ENCODE measurements around the gene CDK6.
"Not testable (repeated sequence)": the region's sequence is repeated elsewhere in the genome, so short reads cannot be mapped to it uniquely, and the experiment has no call there.

The CDK6 gene

DNA sequence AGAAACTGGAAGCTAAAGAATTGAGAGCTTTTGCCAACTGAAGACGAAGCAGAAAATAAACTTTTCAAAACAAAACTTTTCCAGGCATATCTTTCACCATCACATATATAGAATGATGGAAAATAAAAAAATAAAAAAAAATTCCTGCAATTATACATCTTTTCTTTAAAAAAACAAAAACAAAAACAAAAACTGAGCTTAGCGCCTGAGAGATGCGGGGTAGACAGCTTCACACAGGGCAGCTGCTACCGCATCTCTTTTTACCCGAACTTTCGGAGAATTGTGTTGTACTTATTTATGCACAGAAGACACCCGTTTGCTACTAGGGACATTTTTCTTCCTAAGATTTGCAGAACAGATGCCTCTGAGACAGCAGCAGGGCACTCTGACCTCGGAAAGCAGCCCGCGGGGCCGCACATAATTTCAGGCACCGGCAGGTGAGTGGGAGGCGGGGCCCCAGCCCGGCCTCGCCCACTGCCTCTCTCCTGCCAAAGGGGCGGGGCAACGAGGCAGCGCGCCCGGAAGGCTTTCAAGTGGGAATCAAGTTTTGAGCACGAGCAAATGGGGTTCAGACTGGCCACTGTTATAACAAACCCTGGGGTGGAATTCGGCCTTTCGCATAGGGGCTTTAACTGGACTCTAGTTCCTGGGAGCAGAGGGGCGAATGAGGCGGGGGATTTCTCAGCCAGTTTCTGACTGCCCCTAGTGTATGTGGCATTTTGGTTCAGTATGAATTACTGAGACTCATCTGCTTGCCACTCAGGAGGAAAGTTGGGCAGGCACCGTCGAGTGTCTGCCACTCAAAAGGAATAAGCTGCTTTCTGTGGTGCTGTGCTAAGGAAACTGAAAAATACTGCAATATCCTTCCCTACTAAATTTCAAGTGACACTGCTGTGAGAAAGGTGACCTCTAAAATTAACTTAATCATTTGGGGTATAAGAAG is 227.7 kb downstream of the CDK6 start:
- no peak for TF ChIP-seq CTCF (IDR thresholded peaks at IDR 0.05; ENCODE audit: low read depth, low read length, missing control alignments)
- in situ Hi-C loops (cut with HindIII; ENCODE audit: low pct_ligation_motif_present, low sequenced_read_pairs): no loop called here
- Histone ChIP-seq H3K36me3 (replicated peaks) (peaks cover 16% of the 10 kb centered on the region), H3K4me3 (ENCODE audit: low read depth, low read length) (no peak overlapping the region), H3K27me3 (replicated peaks) (no peaks in the 10 kb centered on the region), H3K27ac (no peak overlapping the region)
- DNase-seq: no peak

GRCh38 chr7:92606985-92607384 is 229.4 kb downstream of the CDK6 start:
- no peak for TF ChIP-seq CTCF (IDR thresholded peaks at IDR 0.05; ENCODE audit: low read depth, low read length, missing control alignments)
- DNase-seq: no peak
- in situ Hi-C loops (cut with HindIII; ENCODE audit: low pct_ligation_motif_present, low sequenced_read_pairs): no loop called here
- Histone ChIP-seq H3K27ac (no peak overlapping the region), H3K4me3 (ENCODE audit: low read depth, low read length) (no peak overlapping the region), H3K27me3 (replicated peaks) (no peaks in the 10 kb centered on the region), H3K36me3 (replicated peaks) (peaks cover 11% of the 10 kb centered on the region)

DNA sequence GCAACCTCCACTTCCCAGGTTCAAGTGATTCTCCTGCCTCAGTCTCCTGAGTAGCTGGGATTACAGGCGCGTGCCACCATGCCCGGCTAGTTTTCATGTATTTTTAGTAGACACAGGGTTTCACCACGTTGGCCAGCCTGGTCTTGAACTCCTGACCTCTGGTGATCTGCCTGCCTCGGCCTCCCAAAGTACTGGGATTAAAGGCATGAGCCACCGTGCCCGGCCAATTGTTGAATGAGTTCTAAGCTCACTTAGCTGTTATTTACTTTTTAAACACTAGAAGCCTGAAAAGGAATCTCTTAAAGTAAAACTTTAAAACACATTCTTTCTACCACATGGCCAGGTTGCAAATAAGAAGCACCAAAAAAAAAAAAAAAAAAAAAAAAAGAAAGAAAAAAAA is 231.9 kb downstream of the CDK6 start:
- peaks cover 11% of the 10 kb centered on the region for H3K36me3 ChIP-seq (replicated peaks)
- H3K27me3 ChIP-seq (replicated peaks); in situ Hi-C loops (cut with HindIII; ENCODE audit: low pct_ligation_motif_present, low sequenced_read_pairs); DNase-seq; H3K4me3 ChIP-seq (ENCODE audit: low read depth, low read length); H3K27ac ChIP-seq: not testable (repeated sequence)

- no peak for TF ChIP-seq CTCF (IDR thresholded peaks at IDR 0.05; ENCODE audit: low read depth, low read length, missing control alignments)
- in situ Hi-C loops (cut with HindIII; ENCODE audit: low pct_ligation_motif_present, low sequenced_read_pairs): no loop called here
- Histone ChIP-seq H3K36me3 (replicated peaks) (peaks cover 11% of the 10 kb centered on the region), H3K27me3 (replicated peaks) (no peaks in the 10 kb centered on the region), H3K4me3 (ENCODE audit: low read depth, low read length) (no peak overlapping the region), H3K27ac (no peak overlapping the region)
- no peak for DNase-seq
These were observed 233.3 kb downstream of the CDK6 start for GRCh38 chr7:92603089-92603445.

GRCh38 chr7:92602352-92603088 is 233.9 kb downstream of the CDK6 start:
- Histone ChIP-seq H3K27me3 (replicated peaks) (no peaks in the 10 kb centered on the region), H3K27ac (no peak overlapping the region), H3K36me3 (replicated peaks) (peaks cover 11% of the 10 kb centered on the region), H3K4me3 (ENCODE audit: low read depth, low read length) (no peak overlapping the region)
- in situ Hi-C loops (cut with HindIII; ENCODE audit: low pct_ligation_motif_present, low sequenced_read_pairs): no loop called here
- no peak for DNase-seq
- no peak for TF ChIP-seq CTCF (IDR thresholded peaks at IDR 0.05; ENCODE audit: low read depth, low read length, missing control alignments)

GRCh38 chr7:92598310-92598981 is 237.9 kb downstream of the CDK6 start:
- H3K27ac ChIP-seq: no peak overlapping the region
- TF ChIP-seq CTCF (IDR thresholded peaks at IDR 0.05; ENCODE audit: low read depth, low read length, missing control alignments): no peak
- in situ Hi-C loops (cut with HindIII; ENCODE audit: low pct_ligation_motif_present, low sequenced_read_pairs): no loop called here
- no peak overlapping the region for H3K4me3 ChIP-seq (ENCODE audit: low read depth, low read length)
- no peaks in the 10 kb centered on the region for H3K27me3 ChIP-seq (replicated peaks)
- no peak for DNase-seq
- H3K36me3 ChIP-seq (replicated peaks): no peaks in the 10 kb centered on the region
